Calu3 (cell line): ENCODE data around the gene LAMA2. TPM values are rescaled to one million over a fixed set of nuclear protein-coding genes. Genes with fewer than 3 reads are reported as not detected.

Source experiments
- BruUV-seq: library from RNA; stranded (reverse); fragments of 400-500 nt; replicated peaks from 2 replicates; lab custom pipeline; 2021; lab: Mats Ljungman, UMichigan
- CTCF ChIA-PET: fragments of 300-600 bp; sonication (Branson Sonifier 250); formaldehyde crosslinking; loops from one replicate; lab custom pipeline; 2022; ENCODE audit warnings: antibody characterized with exemption; lab: Charles Lee
- DNase-seq: peaks from one replicate; pipeline ENCODE4 v3.0.0; 2022
- H3K27ac Mint-ChIP-seq: one replicate; pipeline ENCODE4 v1.8.0; 2022; ENCODE audit warnings: mixed read lengths; ENCODE audit not compliant: unreplicated experiment
- H3K27me3 Mint-ChIP-seq: one replicate; pipeline ENCODE4 v1.8.0; 2022; ENCODE audit warnings: mixed read lengths; ENCODE audit not compliant: unreplicated experiment
- H3K36me3 Mint-ChIP-seq: one replicate; pipeline ENCODE4 v1.8.0; 2022; ENCODE audit warnings: mild to moderate bottlenecking, moderate library complexity, mixed read lengths; ENCODE audit not compliant: insufficient read depth, unreplicated experiment
- H3K4me1 Mint-ChIP-seq: one replicate; pipeline ENCODE4 v1.8.0; 2022; ENCODE audit warnings: mild to moderate bottlenecking, low read depth, mixed read lengths; ENCODE audit not compliant: unreplicated experiment
- H3K4me3 Mint-ChIP-seq: one replicate; pipeline ENCODE4 v1.8.0; 2022; ENCODE audit warnings: mild to moderate bottlenecking, low read depth, moderate library complexity, mixed read lengths; ENCODE audit not compliant: unreplicated experiment
- H3K9me3 Mint-ChIP-seq: one replicate; pipeline ENCODE4 v1.8.0; 2022; ENCODE audit warnings: low read depth, mixed read lengths; ENCODE audit not compliant: unreplicated experiment
- intact Hi-C: fragments of 100-400 bp; cut with micrococcal nuclease; formaldehyde crosslinking; loops from one replicate; pipeline ENCODE4 v1.10.0; 2022; ENCODE audit not compliant: unreplicated experiment
- total RNA-seq: library from RNA; stranded (reverse); gene quantifications from 2 replicates; pipeline ENCODE4 v1.2.3, GENCODE V29; 2022
- TF ChIP-seq, protein P1 (sequence below): fragments of 200-600 bp; IDR thresholded peaks from one replicate; pipeline ENCODE4 v1.8.0; 2022; ENCODE audit warnings: antibody characterized with exemption; ENCODE audit not compliant: unreplicated experiment

Gene LAMA2
- total RNA-seq, 1 experiment from 2014 or later: 0.80 TPM

DNA sequence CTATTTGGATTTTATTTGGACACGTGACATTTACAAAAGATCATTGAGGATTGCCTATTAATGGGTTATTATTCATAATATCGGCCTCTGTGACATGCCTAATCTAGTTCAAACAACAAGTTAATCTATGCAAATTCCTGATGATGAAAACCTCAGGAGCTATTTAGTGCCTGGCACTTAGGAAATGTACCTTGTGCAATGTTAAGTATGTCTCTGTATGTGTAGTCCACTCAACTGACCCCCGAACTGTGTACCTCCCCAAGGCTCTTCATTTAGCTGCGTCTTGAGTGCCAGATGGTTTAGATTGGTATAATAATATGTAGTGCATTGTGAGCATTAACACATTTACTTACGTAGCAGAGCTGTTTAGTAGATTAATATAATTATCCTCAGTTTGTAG lies 6.9 kb downstream of the LAMA2 start:
- no peaks in the 10 kb centered on the region for H3K4me1 Mint-ChIP-seq
- BruUV-seq: no TSS peak
- H3K36me3 Mint-ChIP-seq: no peaks in the 10 kb centered on the region
- no peaks in the 10 kb centered on the region for H3K9me3 Mint-ChIP-seq
- no peaks in the 10 kb centered on the region for H3K27me3 Mint-ChIP-seq
- CTCF ChIA-PET: interaction anchor here (0.8 kb wide), 1 partner anchor 22 kb away, joined by 4 read pairs; no protein-coding TSS in a partner anchor
- no peak overlapping the region for H3K4me3 Mint-ChIP-seq
- intact Hi-C loops: no loop called here
- H3K27ac Mint-ChIP-seq: no peak overlapping the region
- DNase-seq: no peak
- TF ChIP-seq, protein P1, sequence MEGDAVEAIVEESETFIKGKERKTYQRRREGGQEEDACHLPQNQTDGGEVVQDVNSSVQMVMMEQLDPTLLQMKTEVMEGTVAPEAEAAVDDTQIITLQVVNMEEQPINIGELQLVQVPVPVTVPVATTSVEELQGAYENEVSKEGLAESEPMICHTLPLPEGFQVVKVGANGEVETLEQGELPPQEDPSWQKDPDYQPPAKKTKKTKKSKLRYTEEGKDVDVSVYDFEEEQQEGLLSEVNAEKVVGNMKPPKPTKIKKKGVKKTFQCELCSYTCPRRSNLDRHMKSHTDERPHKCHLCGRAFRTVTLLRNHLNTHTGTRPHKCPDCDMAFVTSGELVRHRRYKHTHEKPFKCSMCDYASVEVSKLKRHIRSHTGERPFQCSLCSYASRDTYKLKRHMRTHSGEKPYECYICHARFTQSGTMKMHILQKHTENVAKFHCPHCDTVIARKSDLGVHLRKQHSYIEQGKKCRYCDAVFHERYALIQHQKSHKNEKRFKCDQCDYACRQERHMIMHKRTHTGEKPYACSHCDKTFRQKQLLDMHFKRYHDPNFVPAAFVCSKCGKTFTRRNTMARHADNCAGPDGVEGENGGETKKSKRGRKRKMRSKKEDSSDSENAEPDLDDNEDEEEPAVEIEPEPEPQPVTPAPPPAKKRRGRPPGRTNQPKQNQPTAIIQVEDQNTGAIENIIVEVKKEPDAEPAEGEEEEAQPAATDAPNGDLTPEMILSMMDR: no peak

DNA sequence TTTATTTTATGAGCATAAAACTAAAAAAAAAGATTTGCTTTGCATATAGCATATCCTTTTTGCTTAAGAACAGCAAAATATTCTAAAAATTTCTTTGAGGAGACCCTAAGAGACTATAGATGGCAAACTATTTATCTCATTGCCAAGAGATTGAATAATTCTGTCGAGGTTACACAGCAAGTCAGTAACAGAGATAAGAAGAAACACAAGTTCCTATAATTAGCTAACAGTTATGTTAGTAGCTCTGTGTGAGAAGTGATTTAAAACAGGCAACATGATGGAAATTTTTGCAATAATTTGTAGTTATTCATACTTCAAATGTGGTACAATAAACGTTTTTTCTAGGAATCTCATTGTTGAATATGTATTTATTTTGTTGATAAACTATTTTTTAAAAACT lies 9.1 kb downstream of the LAMA2 start:
- BruUV-seq: no TSS peak
- Mint-ChIP-seq H3K4me1 (no peaks in the 10 kb centered on the region), H3K27me3 (no peaks in the 10 kb centered on the region), H3K9me3 (no peaks in the 10 kb centered on the region), H3K27ac (no peak overlapping the region), H3K4me3 (no peak overlapping the region), H3K36me3 (no peaks in the 10 kb centered on the region)
- DNase-seq: no peak
- intact Hi-C loops: no loop called here
- TF ChIP-seq, protein P1: no peak
- CTCF ChIA-PET: no interaction called here

DNA sequence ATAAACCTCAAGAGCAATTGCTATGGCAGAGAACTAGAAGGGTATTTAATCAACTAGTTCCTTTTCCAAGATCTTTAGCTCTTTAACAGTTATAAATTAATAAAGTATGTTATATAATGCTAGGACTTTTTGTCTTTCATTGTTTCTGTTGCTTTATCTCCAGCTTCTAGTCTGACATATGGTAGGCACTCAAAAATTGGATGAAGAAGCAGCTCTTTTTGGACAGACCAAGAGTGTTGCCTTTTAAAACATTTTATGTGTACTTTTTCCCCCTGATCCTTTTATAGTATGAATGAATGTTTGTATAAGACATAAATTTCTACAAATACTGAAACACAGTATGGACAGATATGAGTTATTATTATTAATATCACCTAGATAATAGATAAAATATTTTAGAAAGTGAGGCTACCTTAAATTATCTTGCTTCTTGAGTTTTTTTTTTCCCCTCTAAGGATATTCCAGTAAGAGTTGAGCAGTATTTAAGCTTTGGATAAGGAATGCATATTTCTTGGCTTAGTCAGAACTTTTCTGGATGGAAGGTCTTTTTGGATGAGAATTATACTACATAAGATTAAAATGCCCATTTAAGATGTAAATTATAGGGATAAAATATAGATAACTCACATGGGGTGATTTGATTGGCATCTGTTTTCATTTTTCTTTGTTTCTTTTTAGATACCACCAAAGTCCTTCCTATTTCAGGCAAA lies 16.6 kb downstream of the LAMA2 start:
- Mint-ChIP-seq H3K27me3 (no peaks in the 10 kb centered on the region), H3K4me1 (no peaks in the 10 kb centered on the region), H3K9me3 (no peaks in the 10 kb centered on the region), H3K27ac (no peak overlapping the region), H3K36me3 (no peaks in the 10 kb centered on the region), H3K4me3 (no peak overlapping the region)
- CTCF ChIA-PET: no interaction called here
- DNase-seq: no peak
- intact Hi-C loops: no loop called here
- TF ChIP-seq, protein P1: no peak
- no TSS peak for BruUV-seq

DNA sequence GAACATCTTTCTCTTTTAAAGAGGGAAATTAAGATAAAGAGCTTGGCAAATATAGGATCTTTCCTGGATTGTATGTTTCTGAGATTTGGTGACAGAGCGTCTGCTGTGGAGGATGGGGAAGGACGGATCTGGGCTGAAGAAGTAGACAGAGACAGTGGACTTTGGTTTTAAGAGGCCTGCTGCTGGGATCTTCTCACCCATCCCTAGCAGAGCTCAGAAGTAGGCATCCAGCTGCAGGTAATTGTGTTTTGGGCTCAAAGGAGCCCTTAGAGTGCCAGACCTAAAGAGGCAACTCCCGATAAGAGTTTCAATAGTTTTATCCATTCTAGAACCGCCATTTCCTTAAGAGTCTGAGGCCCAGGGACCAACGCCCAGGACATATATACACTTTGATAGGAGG lies 20.8 kb downstream of the LAMA2 start:
- Mint-ChIP-seq H3K9me3 (no peaks in the 10 kb centered on the region), H3K27ac (no peak overlapping the region), H3K27me3 (no peaks in the 10 kb centered on the region), H3K36me3 (no peaks in the 10 kb centered on the region), H3K4me3 (no peak overlapping the region), H3K4me1 (no peaks in the 10 kb centered on the region)
- CTCF ChIA-PET: no interaction called here
- no peak for DNase-seq
- intact Hi-C loops: no loop called here
- TF ChIP-seq, protein P1: no peak
- no TSS peak for BruUV-seq
